Stimulated activated naive CD8-positive, alpha-beta T cell treated with anti-CD3 and anti-CD28 coated beads, Interleukin-15, Interleukin-2, amounts not matched to agents 100 ng/mL and 50 ng/mL, for 24 hours (primary cell): ENCODE results near the gene CXCL11.
A peak's percentile ranks its signal among the peaks of the same experiment; 100 is the strongest.

ENCODE experiments used
- H3K27ac Mint-ChIP-seq: one replicate; pipeline ENCODE4 v1.8.0; 2021; ENCODE audit warnings: mild to moderate bottlenecking, mixed read lengths
- H3K27me3 Mint-ChIP-seq: one replicate; pipeline ENCODE4 v1.8.0; 2021; ENCODE audit warnings: mixed read lengths
- H3K36me3 Mint-ChIP-seq: one replicate; pipeline ENCODE4 v1.8.0; 2021; ENCODE audit warnings: low read depth, mixed read lengths
- H3K4me1 Mint-ChIP-seq: one replicate; pipeline ENCODE4 v1.8.0; 2021; ENCODE audit warnings: low read depth, mixed read lengths
- H3K4me3 Mint-ChIP-seq: one replicate; pipeline ENCODE4 v1.8.0; 2021; ENCODE audit warnings: mild to moderate bottlenecking, mixed read lengths
- H3K9me3 Mint-ChIP-seq: one replicate; pipeline ENCODE4 v1.8.0; 2021; ENCODE audit warnings: mixed read lengths

Gene CXCL11

DNA sequence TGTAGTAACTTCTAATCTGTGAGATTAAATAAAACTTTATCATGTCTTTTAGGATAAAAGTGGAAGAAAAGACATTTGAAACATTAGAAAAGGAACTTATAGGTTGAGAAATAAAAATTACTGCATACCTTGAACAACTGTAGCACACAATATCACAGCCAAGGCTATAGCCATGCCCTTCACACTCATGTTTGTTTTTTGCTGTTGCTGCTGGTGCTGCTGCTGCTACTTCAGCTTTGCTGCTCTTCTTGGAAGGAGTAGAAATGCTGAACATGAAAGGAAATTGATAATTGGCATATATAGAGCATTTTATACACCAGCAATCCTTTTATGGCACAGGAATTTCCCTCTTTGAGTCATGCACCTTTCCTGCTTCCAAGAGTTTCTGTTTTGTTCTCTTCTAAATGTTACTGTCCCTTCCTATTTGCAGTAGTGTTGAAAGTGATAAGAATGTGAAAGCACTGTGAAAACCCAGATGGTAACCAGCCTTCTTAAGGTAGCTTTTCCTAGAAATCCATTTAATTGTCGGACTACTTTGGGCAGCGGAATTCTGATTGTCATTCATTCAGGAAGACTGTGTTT, at the start of gene CXCL11:
Gene CXCL11, minus strand, starts transcription at position 272 of the 582 bp plus-strand sequence. Its CDS starts 83 bp downstream, at position 189.
- Mint-ChIP-seq H3K27ac (no peak within 1 kb of the TSS), H3K4me1 (peaks cover 11% of the 10 kb centered on the region), H3K36me3 (no peaks in the 10 kb centered on the region), H3K9me3 (no peaks in the 10 kb centered on the region), H3K27me3 (peaks cover 8% of the 10 kb centered on the region), H3K4me3 (no peak within 1 kb of the TSS)

DNA sequence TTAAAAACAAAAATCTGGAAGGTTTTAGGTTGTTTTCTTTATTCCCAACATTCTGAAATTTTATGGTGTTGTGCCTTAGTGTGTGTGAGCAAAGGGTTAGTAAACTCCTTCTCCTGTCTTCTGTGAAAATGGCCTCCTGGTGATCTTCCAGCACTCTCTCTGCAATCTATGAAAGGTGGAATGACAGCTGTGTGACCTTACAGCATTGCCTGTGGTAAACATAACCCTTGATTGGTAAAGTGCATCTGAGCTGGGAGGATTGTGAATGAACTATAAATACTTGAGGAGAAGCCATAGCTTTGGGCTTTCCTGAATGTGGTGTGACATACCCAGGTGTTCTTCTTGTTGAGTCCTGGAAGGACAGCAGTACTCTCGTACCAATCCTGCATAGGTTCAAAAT, 48.7 kb upstream of the CXCL11 start:
- Mint-ChIP-seq H3K4me3 (no peak overlapping the region), H3K4me1 (no peaks in the 10 kb centered on the region), H3K36me3 (no peaks in the 10 kb centered on the region), H3K27me3 (peaks cover 4% of the 10 kb centered on the region), H3K27ac (no peak overlapping the region), H3K9me3 (no peaks in the 10 kb centered on the region)

DNA sequence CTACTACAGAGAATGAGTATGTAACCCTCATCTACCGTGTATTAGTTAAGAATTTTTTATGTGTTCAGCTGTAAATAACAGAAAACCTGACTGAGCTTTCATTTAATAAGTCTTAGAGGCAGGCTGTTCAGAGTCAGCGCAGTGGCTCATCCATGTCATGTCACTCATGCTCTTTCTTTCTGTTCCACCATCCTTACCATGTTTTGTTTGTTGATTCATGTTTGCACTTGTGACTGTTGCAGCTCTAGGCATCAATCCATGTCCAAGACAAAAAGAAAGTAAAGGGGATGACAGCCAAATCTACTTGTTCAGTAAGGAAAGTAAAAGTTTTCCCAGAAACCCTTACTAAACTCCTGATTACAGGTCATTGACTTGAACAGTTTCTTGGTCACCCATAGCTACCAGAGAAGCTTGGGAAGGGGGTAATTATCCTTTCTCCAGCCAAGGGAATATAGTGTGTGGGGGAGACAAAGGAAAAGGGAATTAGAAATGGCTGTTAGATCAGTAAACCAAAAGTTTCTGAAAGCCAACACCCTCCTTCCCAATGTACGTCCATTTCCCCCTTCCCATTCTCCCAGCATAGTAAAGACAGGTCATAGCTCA, 47.6 kb upstream of the CXCL11 start:
- Mint-ChIP-seq H3K27ac (no peak overlapping the region), H3K9me3 (no peaks in the 10 kb centered on the region), H3K27me3 (peaks cover 4% of the 10 kb centered on the region), H3K4me3 (no peak overlapping the region), H3K36me3 (no peaks in the 10 kb centered on the region), H3K4me1 (no peaks in the 10 kb centered on the region)

DNA sequence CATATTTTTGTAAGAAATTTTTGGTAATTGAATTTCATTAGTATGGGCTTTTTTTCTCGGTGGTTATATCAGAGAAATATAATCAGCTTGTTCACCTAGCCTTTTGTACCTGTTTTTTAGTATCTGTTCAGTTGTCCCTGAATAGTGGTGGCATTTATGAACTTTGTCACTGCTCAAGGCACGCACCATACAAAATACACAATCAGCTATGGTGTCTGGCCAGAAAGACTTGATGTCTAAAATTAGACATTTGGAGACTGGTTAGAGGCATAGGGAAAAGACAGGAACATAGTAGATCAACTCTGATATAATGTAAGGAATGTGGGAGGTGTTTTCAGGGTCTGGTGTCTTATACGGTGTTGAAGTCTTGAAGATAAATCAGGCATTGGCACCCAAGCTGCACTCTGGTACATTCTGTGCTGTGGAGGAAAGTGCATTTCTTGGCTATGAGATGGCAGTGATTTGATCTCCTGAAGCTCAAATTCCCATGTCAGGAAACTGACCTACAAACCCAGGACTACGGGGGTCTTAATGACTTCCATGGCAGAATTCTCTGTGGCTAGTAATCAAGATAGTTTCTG, 42.3 kb upstream of the CXCL11 start:
- Mint-ChIP-seq H3K4me1 (no peaks in the 10 kb centered on the region), H3K27me3 (peaks cover 4% of the 10 kb centered on the region), H3K4me3 (no peak overlapping the region), H3K36me3 (no peaks in the 10 kb centered on the region), H3K9me3 (no peaks in the 10 kb centered on the region), H3K27ac (no peak overlapping the region)

DNA sequence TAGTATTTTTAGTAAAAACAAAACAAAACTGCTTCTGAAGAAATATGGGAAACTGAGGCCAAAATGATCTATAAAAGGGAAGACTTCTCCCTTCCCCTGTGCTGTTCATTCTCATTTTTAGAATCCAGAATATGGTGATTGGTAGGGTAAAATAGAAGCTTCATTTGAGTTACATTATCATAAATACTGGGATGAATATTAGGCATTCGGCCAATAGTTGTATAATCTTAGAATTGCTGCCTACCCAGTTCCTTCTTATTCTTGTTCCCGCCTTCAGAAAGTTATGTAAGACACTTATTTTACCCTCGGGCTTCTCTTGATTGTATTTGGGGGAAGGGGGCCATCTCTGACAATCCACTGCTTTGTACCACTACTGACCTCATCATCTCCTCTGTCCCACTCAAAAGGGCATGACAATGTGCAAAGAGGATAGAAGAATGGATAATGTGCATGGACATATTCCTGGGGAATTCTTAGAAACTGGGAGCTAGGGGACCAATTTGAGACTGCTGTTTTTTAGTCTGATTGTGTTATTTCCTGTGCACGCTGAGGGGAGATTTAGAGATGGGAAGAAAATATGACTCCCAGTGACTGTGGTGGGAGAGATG, 39.2 kb upstream of the CXCL11 start:
- no peak overlapping the region for H3K27ac Mint-ChIP-seq
- H3K27me3 Mint-ChIP-seq, result peaks cover 4% of the 10 kb centered on the region
- no peak overlapping the region for H3K4me3 Mint-ChIP-seq
- no peaks in the 10 kb centered on the region for H3K9me3 Mint-ChIP-seq
- no peaks in the 10 kb centered on the region for H3K4me1 Mint-ChIP-seq
- H3K36me3 Mint-ChIP-seq, result no peaks in the 10 kb centered on the region

DNA sequence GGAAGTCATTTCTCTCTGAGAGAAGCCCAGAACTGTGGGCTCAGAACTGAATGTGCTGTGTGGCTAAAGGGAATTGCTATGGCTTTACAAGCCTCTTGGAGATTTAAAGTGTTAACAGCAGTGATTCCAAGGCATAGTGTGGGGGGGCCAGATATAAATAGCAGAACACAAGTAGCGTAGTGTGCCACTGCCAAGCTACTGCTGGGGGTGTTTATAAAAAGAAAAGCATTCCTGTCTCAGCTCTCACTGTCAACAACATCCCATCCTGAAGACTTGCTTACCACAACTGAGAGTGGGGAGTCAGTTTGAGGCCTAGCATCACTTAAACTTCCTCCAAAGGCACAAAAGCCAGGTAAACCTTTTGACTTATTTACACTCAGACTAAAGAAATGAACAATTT, 38.6 kb upstream of the CXCL11 start, which contains the start of gene ART3:
Gene ART3, plus strand, starts transcription at position 242 of the 400 bp plus-strand sequence. CDS start 1,181 bp downstream, outside the sequence.
- Mint-ChIP-seq H3K27me3 (peaks cover 4% of the 10 kb centered on the region), H3K36me3 (no peaks in the 10 kb centered on the region), H3K9me3 (no peaks in the 10 kb centered on the region), H3K27ac (no peak within 1 kb of the TSS), H3K4me3 (no peak within 1 kb of the TSS), H3K4me1 (no peaks in the 10 kb centered on the region)

DNA sequence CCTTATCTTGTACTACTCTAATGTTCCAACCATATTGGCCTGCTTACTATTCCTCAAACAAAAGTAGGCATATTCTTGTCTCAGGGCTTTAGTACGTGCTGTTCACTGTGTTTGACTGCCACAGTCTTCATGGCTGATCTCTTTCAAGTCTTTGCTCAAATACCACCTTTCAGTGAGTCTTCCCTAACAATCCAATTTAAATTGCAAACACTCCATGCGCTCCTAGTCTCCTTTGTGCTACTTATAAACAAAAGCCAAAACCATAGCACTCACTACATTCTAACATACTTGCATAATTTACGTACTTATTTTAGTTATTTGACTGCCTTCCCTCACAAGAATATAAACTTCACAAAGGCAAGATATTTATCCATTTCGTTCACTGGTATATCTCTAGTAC, 36.9 kb upstream of the CXCL11 start:
- H3K4me1 Mint-ChIP-seq, result no peaks in the 10 kb centered on the region
- H3K27ac Mint-ChIP-seq, result no peak overlapping the region
- H3K4me3 Mint-ChIP-seq, result no peak overlapping the region
- no peaks in the 10 kb centered on the region for H3K9me3 Mint-ChIP-seq
- no peaks in the 10 kb centered on the region for H3K36me3 Mint-ChIP-seq
- no peaks in the 10 kb centered on the region for H3K27me3 Mint-ChIP-seq

DNA sequence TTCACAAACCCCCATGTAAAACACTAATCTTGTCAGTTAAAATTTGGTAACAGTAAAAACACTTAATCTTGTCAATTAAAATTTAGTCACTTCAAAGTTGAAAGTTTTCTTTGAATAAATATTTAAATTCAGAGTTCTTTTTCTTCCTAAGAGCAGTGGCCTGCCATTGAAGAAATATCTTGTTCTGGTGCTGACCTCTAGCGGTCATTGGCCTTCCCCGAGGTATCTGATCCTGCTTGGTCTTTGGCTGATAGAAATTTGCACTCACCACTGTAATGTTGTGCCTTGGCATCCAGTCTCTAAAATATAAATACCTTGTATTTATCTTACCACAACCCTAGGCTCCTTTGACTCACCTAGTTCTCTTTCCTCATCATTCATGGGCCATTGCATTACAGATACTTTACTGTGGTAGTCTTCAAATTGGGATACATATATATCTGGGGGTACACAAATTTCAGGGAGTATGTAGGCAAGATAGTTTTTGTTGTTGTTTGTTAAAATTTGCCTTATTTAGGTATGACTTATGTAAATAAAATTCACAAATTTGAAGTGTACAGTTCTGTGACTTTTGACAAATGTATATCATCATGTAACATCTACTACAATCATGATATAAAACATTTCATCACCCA, 31.9 kb upstream of the CXCL11 start:
- H3K27ac Mint-ChIP-seq, result no peak overlapping the region
- H3K36me3 Mint-ChIP-seq, result no peaks in the 10 kb centered on the region
- no peaks in the 10 kb centered on the region for H3K9me3 Mint-ChIP-seq
- peaks cover 3% of the 10 kb centered on the region for H3K4me1 Mint-ChIP-seq
- peaks cover 4% of the 10 kb centered on the region for H3K27me3 Mint-ChIP-seq
- no peak overlapping the region for H3K4me3 Mint-ChIP-seq

DNA sequence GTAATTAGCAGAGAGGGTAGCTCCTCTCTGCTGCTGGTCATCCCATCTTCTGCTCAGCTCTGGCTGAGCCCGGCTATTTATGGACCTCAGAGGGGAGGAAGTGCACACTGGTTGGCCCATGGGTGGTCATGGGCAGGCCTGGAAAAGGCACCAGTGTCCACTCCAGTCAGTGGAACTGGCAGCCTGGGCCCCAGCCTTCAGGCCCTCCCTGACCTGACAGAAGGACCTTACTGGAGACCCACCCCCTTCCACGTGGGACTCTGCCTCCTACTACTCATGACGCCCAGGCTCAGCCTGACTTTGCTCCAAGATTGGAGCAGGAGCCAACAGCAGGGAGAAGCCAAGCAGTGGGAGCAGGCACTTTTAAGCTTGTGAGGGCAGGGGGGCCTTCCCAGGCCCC, 30.7 kb upstream of the CXCL11 start:
- peaks cover 9% of the 10 kb centered on the region for H3K27me3 Mint-ChIP-seq
- no peak overlapping the region for H3K4me3 Mint-ChIP-seq
- no peaks in the 10 kb centered on the region for H3K9me3 Mint-ChIP-seq
- peaks cover 10% of the 10 kb centered on the region for H3K4me1 Mint-ChIP-seq
- H3K36me3 Mint-ChIP-seq, result no peaks in the 10 kb centered on the region
- no peak overlapping the region for H3K27ac Mint-ChIP-seq

DNA sequence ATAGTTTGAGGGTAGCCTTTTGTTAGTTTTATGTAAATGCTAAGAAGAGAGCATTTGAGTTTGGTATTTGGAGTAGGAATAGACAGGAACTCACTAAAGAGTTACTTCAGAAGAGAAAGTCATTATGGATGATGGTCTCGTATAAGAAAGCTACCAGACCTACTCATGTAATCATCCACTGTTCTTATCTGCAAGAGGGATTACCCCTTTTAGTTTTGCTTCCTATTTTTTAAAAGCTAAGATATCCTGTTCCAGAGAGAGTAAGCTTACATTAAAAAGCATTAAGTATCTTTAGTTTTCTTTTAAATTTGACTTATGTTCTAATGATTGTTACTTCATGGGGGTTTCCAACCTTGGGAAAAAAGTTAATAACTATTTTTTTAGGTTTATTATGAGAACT, 26.1 kb upstream of the CXCL11 start:
- Mint-ChIP-seq H3K4me1 (peaks cover 51% of the 10 kb centered on the region), H3K9me3 (no peaks in the 10 kb centered on the region), H3K27ac (peak overlapping the region; percentile 50), H3K4me3 (no peak overlapping the region), H3K27me3 (peaks cover 17% of the 10 kb centered on the region), H3K36me3 (no peaks in the 10 kb centered on the region)

DNA sequence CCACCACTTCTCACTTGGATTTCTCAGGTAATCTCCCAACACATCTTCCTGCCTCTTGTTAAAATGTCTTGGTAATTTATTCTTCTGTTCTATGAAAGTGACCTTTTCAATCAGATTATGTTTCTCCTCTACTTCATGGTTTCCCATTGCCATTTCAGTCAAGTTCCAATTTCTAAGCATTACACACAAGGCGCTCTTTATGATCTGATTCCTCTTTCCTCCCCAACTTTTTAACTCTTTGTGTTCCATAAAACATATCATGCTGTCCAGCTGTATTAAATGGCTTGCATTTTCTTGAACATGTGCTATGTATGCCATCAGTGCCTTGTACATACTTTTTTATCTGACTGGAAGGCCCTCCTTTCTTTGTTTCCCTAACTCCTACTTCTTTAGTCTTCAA, 25.6 kb upstream of the CXCL11 start:
- Mint-ChIP-seq H3K36me3 (no peaks in the 10 kb centered on the region), H3K27ac (peak overlapping the region; percentile 50), H3K9me3 (no peaks in the 10 kb centered on the region), H3K4me1 (peaks cover 51% of the 10 kb centered on the region), H3K27me3 (peaks cover 19% of the 10 kb centered on the region), H3K4me3 (no peak overlapping the region)

DNA sequence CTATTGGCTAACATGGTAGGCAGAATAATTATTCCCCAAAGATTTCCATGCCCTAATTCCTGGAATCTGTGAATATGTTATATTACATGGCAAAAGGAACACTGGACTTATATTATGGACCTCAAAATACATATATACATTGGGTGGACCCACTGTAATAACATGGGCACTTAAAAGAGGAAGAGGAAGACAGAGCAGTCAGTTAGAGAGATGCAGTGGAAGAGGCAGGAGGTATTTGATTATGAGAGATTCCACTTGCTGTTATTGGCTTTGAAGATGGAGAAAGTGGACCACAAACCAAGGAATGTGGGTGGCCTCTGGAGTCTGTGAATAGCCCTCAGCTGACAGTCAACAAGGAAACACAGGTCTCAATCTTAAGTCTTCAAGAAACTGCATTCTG, 24.6 kb upstream of the CXCL11 start:
- Mint-ChIP-seq H3K27me3 (peaks cover 28% of the 10 kb centered on the region), H3K9me3 (no peaks in the 10 kb centered on the region), H3K4me1 (peaks cover 56% of the 10 kb centered on the region), H3K36me3 (no peaks in the 10 kb centered on the region), H3K27ac (peak overlapping the region; percentile 80), H3K4me3 (no peak overlapping the region)

DNA sequence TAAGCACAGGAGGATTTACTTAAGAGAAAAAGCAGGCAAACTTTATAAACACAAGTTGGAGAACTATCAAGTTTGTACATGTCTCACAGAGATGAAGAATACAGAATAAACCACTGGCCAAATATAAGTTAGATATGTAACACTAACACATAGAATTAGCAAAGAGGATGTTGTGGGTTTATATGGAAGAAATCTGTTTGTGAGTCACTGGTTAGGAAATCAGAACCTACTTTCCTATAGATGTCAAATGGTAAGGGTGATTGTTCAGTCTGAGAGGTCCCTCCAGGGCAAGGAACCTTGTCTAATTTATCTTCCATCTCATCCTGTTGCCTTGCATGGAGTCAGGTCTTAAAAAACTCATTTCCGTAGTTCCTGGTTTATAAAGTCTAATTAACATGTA, 23.9 kb upstream of the CXCL11 start:
- peak overlapping the region; percentile 30 for H3K4me3 Mint-ChIP-seq
- no peaks in the 10 kb centered on the region for H3K36me3 Mint-ChIP-seq
- H3K27me3 Mint-ChIP-seq, result peaks cover 32% of the 10 kb centered on the region
- H3K4me1 Mint-ChIP-seq, result peaks cover 64% of the 10 kb centered on the region
- no peaks in the 10 kb centered on the region for H3K9me3 Mint-ChIP-seq
- H3K27ac Mint-ChIP-seq, result peak overlapping the region; percentile 80

DNA sequence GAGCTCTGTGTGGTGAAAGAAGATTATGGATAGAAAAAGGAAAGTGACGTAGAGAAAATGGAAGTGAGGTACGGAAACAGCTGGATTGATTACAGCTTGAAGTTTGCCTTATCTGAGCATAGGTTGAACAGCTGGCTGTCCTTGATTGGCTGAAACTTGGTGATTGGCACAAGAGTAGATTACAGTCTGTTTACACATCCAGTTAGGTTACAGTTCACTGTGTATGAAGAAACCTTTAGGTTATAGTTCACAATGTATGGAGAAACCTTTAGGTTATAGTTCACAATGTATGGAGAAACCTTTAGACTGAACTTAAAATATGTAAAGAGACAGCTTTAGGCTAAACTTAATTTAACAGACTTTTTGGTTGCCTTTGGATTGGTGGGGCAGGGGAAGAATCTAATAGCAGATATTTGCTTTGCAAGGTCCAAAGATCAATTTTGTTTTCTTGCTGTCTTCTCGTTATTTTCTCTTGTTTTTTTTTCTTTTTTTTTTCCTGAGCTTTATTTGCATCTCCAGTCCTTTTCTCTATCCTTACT, 23.1 kb upstream of the CXCL11 start:
- H3K27ac Mint-ChIP-seq, result peak overlapping the region; percentile 81
- peak overlapping the region; percentile 7 for H3K4me3 Mint-ChIP-seq
- no peaks in the 10 kb centered on the region for H3K9me3 Mint-ChIP-seq
- peaks cover 65% of the 10 kb centered on the region for H3K4me1 Mint-ChIP-seq
- H3K36me3 Mint-ChIP-seq, result no peaks in the 10 kb centered on the region
- H3K27me3 Mint-ChIP-seq, result peaks cover 34% of the 10 kb centered on the region

DNA sequence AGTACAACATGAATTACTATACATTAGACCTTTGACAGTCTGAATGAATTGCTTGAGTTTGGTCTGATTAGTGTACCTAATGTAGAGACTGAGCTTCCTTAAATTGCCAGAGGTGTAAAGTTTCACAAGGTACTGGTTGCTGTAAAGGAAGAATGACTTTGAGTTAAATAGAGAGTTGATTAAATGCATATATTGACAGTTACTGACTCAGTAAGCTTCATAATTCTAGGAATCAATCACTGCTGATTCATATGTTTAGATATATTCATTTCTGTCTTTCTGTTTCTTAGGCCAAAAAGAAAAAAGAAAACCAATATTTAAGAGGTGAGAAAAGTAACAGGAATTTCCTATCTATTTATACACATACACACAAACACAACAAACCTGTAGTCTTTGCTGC, 22.4 kb upstream of the CXCL11 start:
- no peaks in the 10 kb centered on the region for H3K9me3 Mint-ChIP-seq
- peak overlapping the region; percentile 81 for H3K27ac Mint-ChIP-seq
- H3K27me3 Mint-ChIP-seq, result peaks cover 38% of the 10 kb centered on the region
- no peaks in the 10 kb centered on the region for H3K36me3 Mint-ChIP-seq
- peak overlapping the region; percentile 7 for H3K4me3 Mint-ChIP-seq
- H3K4me1 Mint-ChIP-seq, result peaks cover 65% of the 10 kb centered on the region
